Tibial nerve (tissue), 3 donors: ENCODE data around the gene DDX59.

Experiments used
- EP300 ChIP-seq, 2 donors: sonication (generic); formaldehyde crosslinking; IDR thresholded peaks; one replicate each; pipeline ENCODE4 v1.6.1; 2017; ENCODE audit warnings: antibody characterized with exemption in 2 of 2, mild to moderate bottlenecking in 1 of 2
- POLR2A ChIP-seq, 2 donors: fragments of 450-650 bp; IDR thresholded peaks; one replicate each; pipeline ENCODE4 v1.6.1; 2017; ENCODE audit warnings: antibody characterized with exemption in 2 of 2, mild to moderate bottlenecking in 2 of 2, moderate library complexity in 2 of 2

DNA sequence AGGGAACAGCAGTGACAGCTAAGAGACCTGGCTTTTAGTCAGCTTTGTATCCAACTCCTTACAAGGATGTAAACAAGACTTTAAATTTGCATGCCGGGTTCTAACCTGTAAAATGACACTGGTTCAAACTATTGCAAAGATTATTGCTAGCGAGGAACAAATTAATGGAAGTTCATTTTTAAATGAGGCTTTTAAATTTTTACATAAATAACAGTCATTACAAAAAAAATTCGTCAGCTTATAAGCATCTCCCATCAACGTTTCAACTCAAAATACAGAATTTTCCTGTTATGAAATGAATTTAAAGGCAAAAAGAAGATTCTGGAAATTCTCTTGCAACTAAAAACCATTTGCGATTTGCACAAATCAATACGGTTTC lies 49.8 kb downstream of the DDX59 start:
- TF ChIP-seq EP300 (IDR thresholded peaks at IDR 0.05) (no peak), POLR2A (IDR thresholded peaks at IDR 0.05) (no peak)
